Measurements from ENCODE around the gene MAP4K1.
A peak's percentile ranks its signal among the peaks of the same experiment; 100 is the strongest.

The MAP4K1 gene

GRCh38 chr19:38543286-38543806 is 74.4 kb downstream of the MAP4K1 start:
- Histone ChIP-seq H3K79me2 (ENCODE audit: control insufficient read depth, insufficient read depth, low read length, unreplicated experiment) (no peaks in the 10 kb centered on the region), H3K4me3 (ENCODE audit: low read depth, low read length) (peak overlapping the region; percentile 62), H3K27me3 (ENCODE audit: insufficient read depth, low read length) (no peaks in the 10 kb centered on the region), H2AFZ (ENCODE audit: low read length, unreplicated experiment) (no peak overlapping the region), H3K27ac (ENCODE audit: low read depth, low read length) (no peak overlapping the region), H3K36me3 (ENCODE audit: insufficient read depth, low read length) (no peaks in the 10 kb centered on the region), H3K4me1 (ENCODE audit: control insufficient read depth, insufficient read depth, low read length, unreplicated experiment) (peaks cover 7% of the 10 kb centered on the region)

DNA sequence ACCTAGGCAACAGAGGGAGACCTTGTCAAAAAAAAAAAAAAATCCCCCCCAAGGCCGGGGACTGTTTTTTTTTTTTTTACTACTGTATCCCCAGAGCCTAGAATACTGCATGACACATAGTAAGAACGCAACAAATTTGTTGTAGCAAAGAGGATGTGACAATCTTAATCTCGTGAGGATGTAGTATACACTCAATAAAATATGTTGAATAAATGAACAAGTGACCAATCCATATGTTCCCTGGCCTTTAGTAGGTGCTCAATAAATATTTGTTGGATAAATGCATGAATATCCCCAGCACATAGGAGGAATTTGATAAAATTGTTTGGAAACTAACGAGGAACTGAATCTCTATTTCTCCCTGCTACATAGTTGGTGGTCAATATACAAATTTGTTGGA is 75.7 kb downstream of the MAP4K1 start:
- H3K27me3 ChIP-seq (ENCODE audit: insufficient read depth, low read length): peaks cover 6% of the 10 kb centered on the region; the same call in 1 of the 2 replicates
- no peak overlapping the region for H2AFZ ChIP-seq (ENCODE audit: low read length, unreplicated experiment)
- H3K36me3 ChIP-seq (ENCODE audit: insufficient read depth, low read length): no peaks in the 10 kb centered on the region
- H3K27ac ChIP-seq (ENCODE audit: low read depth, low read length): no peak overlapping the region
- H3K4me3 ChIP-seq (ENCODE audit: low read depth, low read length): no peak overlapping the region
- peaks cover 7% of the 10 kb centered on the region for H3K4me1 ChIP-seq (ENCODE audit: control insufficient read depth, insufficient read depth, low read length, unreplicated experiment)
- no peaks in the 10 kb centered on the region for H3K79me2 ChIP-seq (ENCODE audit: control insufficient read depth, insufficient read depth, low read length, unreplicated experiment)

DNA sequence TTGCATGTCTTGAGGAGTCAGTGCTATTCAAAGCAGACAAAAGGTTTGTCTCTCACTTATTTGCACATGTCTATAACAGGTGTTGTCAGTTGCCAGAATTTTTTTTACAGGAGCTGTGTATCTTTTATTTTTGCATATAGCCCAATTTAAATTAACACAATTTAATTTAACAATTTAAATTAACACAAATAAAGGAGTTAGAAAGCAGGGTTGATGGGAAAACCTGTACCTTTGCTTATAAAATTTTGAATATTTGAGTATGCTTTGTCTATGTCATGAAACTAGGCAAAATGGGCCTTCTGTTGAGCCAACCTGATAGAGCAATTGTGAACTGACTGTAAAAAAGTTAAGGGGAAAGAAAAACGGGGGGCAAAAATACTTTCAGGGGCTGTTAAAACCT is 78.0 kb downstream of the MAP4K1 start:
- Histone ChIP-seq H2AFZ (ENCODE audit: low read length, unreplicated experiment) (no peak overlapping the region), H3K4me1 (ENCODE audit: control insufficient read depth, insufficient read depth, low read length, unreplicated experiment) (peaks cover 3% of the 10 kb centered on the region), H3K4me3 (ENCODE audit: low read depth, low read length) (no peak overlapping the region), H3K79me2 (ENCODE audit: control insufficient read depth, insufficient read depth, low read length, unreplicated experiment) (no peaks in the 10 kb centered on the region), H3K36me3 (ENCODE audit: insufficient read depth, low read length) (no peaks in the 10 kb centered on the region), H3K27me3 (ENCODE audit: insufficient read depth, low read length) (peaks cover 7% of the 10 kb centered on the region; the same call in 1 of the 2 replicates), H3K27ac (ENCODE audit: low read depth, low read length) (no peak overlapping the region)

- Histone ChIP-seq H3K4me1 (ENCODE audit: control insufficient read depth, insufficient read depth, low read length, unreplicated experiment) (no peaks in the 10 kb centered on the region), H3K27me3 (ENCODE audit: insufficient read depth, low read length) (peaks cover 7% of the 10 kb centered on the region; the same call in 1 of the 2 replicates), H3K36me3 (ENCODE audit: insufficient read depth, low read length) (no peaks in the 10 kb centered on the region), H2AFZ (ENCODE audit: low read length, unreplicated experiment) (no peak overlapping the region), H3K79me2 (ENCODE audit: control insufficient read depth, insufficient read depth, low read length, unreplicated experiment) (no peaks in the 10 kb centered on the region), H3K27ac (ENCODE audit: low read depth, low read length) (no peak overlapping the region), H3K4me3 (ENCODE audit: low read depth, low read length) (no peak overlapping the region)
Observed at GRCh38 chr19:38538793-38539528, 78.8 kb downstream of the MAP4K1 start.

- Histone ChIP-seq H3K27me3 (ENCODE audit: insufficient read depth, low read length) (peaks cover 7% of the 10 kb centered on the region; the same call in 1 of the 2 replicates), H2AFZ (ENCODE audit: low read length, unreplicated experiment) (no peak overlapping the region), H3K79me2 (ENCODE audit: control insufficient read depth, insufficient read depth, low read length, unreplicated experiment) (no peaks in the 10 kb centered on the region), H3K4me3 (ENCODE audit: low read depth, low read length) (no peak overlapping the region), H3K27ac (ENCODE audit: low read depth, low read length) (no peak overlapping the region), H3K4me1 (ENCODE audit: control insufficient read depth, insufficient read depth, low read length, unreplicated experiment) (no peaks in the 10 kb centered on the region), H3K36me3 (ENCODE audit: insufficient read depth, low read length) (no peaks in the 10 kb centered on the region)
Observed at GRCh38 chr19:38538386-38538785, 79.4 kb downstream of the MAP4K1 start.

Data from ACC112 (cell line).